Left ventricle myocardium inferior (tissue), 1 donor: ENCODE results near the gene SDCBP2. TPM values are rescaled to one million over a fixed set of nuclear protein-coding genes. Genes with fewer than 3 reads are reported as not detected.

Source experiments
- DNase-seq: peaks from one replicate; pipeline ENCODE4 v3.0.0-alpha.2; 2020
- H3K27ac ChIP-seq: fragments of 200-600 bp; replicated peaks from 2 replicates; pipeline ENCODE4 v1.8.0; 2021
- H3K27me3 ChIP-seq: fragments of 200-600 bp; 2 replicates; pipeline ENCODE4 v1.8.0; 2021; ENCODE audit warnings: low read depth
- H3K36me3 ChIP-seq: fragments of 200-600 bp; 2 replicates; pipeline ENCODE4 v1.8.0; 2021
- H3K4me1 ChIP-seq: fragments of 200-600 bp; 2 replicates; pipeline ENCODE4 v1.8.0; 2021
- H3K4me3 ChIP-seq: fragments of 200-600 bp; 2 replicates; pipeline ENCODE4 v1.8.0; 2021; ENCODE audit warnings: mild to moderate bottlenecking, moderate library complexity
- H3K9me3 ChIP-seq: fragments of 200-600 bp; replicated peaks from 2 replicates; pipeline ENCODE4 v1.8.0; 2021
- CTCF ChIP-seq: fragments of 200-600 bp; IDR thresholded peaks from 2 replicates; pipeline ENCODE4 v1.8.0; 2021; ENCODE audit warnings: antibody characterized with exemption, mild to moderate bottlenecking, borderline replicate concordance
- intact Hi-C: fragments of 100-400 bp; cut with micrococcal nuclease; formaldehyde crosslinking; loops from one replicate; pipeline ENCODE4 v1.11.0; 2022
- total RNA-seq: library from RNA; stranded (reverse); fragmentation: NEBNext Ultra II Directional; extraction: Animal tissue kit (Norgen Biotek cat#: 25700); gene quantifications from one replicate; pipeline ENCODE4 v1.2.1, GENCODE V29; 2021
- donor health status: DM: no; HTN: yes; CAD: no; lungs with severe emphysema.

Gene SDCBP2
- total RNA-seq, 1 donor from 2014 or later: 2.2 TPM

- Histone ChIP-seq H3K36me3 (no peaks in the 10 kb centered on the region), H3K9me3 (no peaks in the 10 kb centered on the region), H3K27ac (peak overlapping the region; percentile 81), H3K27me3 (no peaks in the 10 kb centered on the region), H3K4me3 (peak overlapping the region; percentile 20), H3K4me1 (peaks cover 52% of the 10 kb centered on the region)
- no peak for TF ChIP-seq CTCF
- intact Hi-C loops: no loop called here
- peak; percentile 84 for DNase-seq
Measured at GRCh38 chr20:1336699-1337367, 7.9 kb upstream of the SDCBP2 start.

GRCh38 chr20:1335961-1336698, 7.2 kb upstream of the SDCBP2 start:
- H3K27ac ChIP-seq: peak overlapping the region; percentile 81
- peak overlapping the region; percentile 20 for H3K4me3 ChIP-seq
- no peak for DNase-seq
- no peaks in the 10 kb centered on the region for H3K27me3 ChIP-seq
- no peaks in the 10 kb centered on the region for H3K9me3 ChIP-seq
- TF ChIP-seq CTCF: no peak
- H3K4me1 ChIP-seq: peaks cover 59% of the 10 kb centered on the region
- no peaks in the 10 kb centered on the region for H3K36me3 ChIP-seq
- intact Hi-C loops: no loop called here

- no peak for DNase-seq
- intact Hi-C loops: no loop called here
- Histone ChIP-seq H3K9me3 (no peaks in the 10 kb centered on the region), H3K4me3 (no peak overlapping the region), H3K27ac (no peak overlapping the region), H3K36me3 (no peaks in the 10 kb centered on the region), H3K4me1 (peaks cover 73% of the 10 kb centered on the region), H3K27me3 (no peaks in the 10 kb centered on the region)
- no peak for TF ChIP-seq CTCF
Measured at GRCh38 chr20:1334761-1335160, 5.8 kb upstream of the SDCBP2 start.

- intact Hi-C loops: no loop called here
- DNase-seq: no peak
- no peak overlapping the region for H3K4me3 ChIP-seq
- no peaks in the 10 kb centered on the region for H3K27me3 ChIP-seq
- H3K36me3 ChIP-seq: no peaks in the 10 kb centered on the region
- H3K9me3 ChIP-seq: no peaks in the 10 kb centered on the region
- TF ChIP-seq CTCF: no peak
- H3K27ac ChIP-seq: no peak overlapping the region
- H3K4me1 ChIP-seq: peaks cover 77% of the 10 kb centered on the region
Measured at GRCh38 chr20:1334370-1334731, 5.4 kb upstream of the SDCBP2 start.

- intact Hi-C loops: no loop called here
- H3K9me3 ChIP-seq: no peaks in the 10 kb centered on the region
- H3K27me3 ChIP-seq: no peaks in the 10 kb centered on the region
- no peaks in the 10 kb centered on the region for H3K36me3 ChIP-seq
- peaks cover 78% of the 10 kb centered on the region for H3K4me1 ChIP-seq
- peak overlapping the region; percentile 30 for H3K27ac ChIP-seq
- no peak overlapping the region for H3K4me3 ChIP-seq
- TF ChIP-seq CTCF: no peak
- DNase-seq: no peak
Measured at GRCh38 chr20:1333462-1334369, 4.8 kb upstream of the SDCBP2 start.
